Neural cell (in vitro differentiated cells): ENCODE measurements around the gene FBXO11.

Experiments used
- EP300 ChIP-seq: fragments of 450-650 bp; conservative IDR thresholded peaks from 2 replicates; pipeline ENCODE4 v1.6.1; 2014; ENCODE audit warnings: antibody characterized with exemption, mild to moderate bottlenecking, moderate library complexity; ENCODE audit not compliant: poor library complexity, severe bottlenecking
- EZH2 ChIP-seq: fragments of 200-600, 300-800 bp; shearing (Covaris generic), sonication (generic); IDR thresholded peaks from 2 replicates; pipeline ENCODE4 v1.6.1; 2014; ENCODE audit warnings: antibody characterized with exemption, low read length, borderline replicate concordance, mild to moderate bottlenecking; ENCODE audit not compliant: insufficient read depth, poor library complexity, severe bottlenecking
- MXI1 ChIP-seq: fragments of 450-650 bp; conservative IDR thresholded peaks from 2 replicates; pipeline ENCODE4 v1.6.1; 2014; ENCODE audit warnings: antibody characterized with exemption, mild to moderate bottlenecking; ENCODE audit not compliant: poor library complexity, severe bottlenecking
- POLR2AphosphoS5 ChIP-seq: IDR thresholded peaks from 2 replicates; pipeline ENCODE4 v1.6.1; 2012
- RAD21 ChIP-seq: fragments of 450-650 bp; conservative IDR thresholded peaks from 2 replicates; pipeline ENCODE4 v1.6.1; 2014; ENCODE audit warnings: antibody characterized with exemption, mild to moderate bottlenecking, moderate library complexity
- SMC3 ChIP-seq: fragments of 450-650 bp; conservative IDR thresholded peaks from 2 replicates; pipeline ENCODE4 v1.6.1; 2014; ENCODE audit warnings: antibody characterized with exemption, mild to moderate bottlenecking, moderate library complexity; ENCODE audit not compliant: poor library complexity
- TAF1 ChIP-seq: IDR thresholded peaks from 2 replicates; pipeline ENCODE4 v1.6.1; 2012; ENCODE audit warnings: low read depth
- TF ChIP-seq, protein P1 (sequence below): fragments of 450-650 bp; IDR thresholded peaks from 2 replicates; pipeline ENCODE4 v1.5.1; 2014; ENCODE audit warnings: antibody characterized with exemption, mild to moderate bottlenecking, moderate library complexity; ENCODE audit not compliant: poor library complexity, severe bottlenecking
- TF ChIP-seq, protein P2 (sequence below): IDR thresholded peaks from 2 replicates; pipeline ENCODE4 v1.6.1; 2012; ENCODE audit warnings: borderline replicate concordance

- TF ChIP-seq POLR2AphosphoS5 = no peak
- TF ChIP-seq, protein P1, sequence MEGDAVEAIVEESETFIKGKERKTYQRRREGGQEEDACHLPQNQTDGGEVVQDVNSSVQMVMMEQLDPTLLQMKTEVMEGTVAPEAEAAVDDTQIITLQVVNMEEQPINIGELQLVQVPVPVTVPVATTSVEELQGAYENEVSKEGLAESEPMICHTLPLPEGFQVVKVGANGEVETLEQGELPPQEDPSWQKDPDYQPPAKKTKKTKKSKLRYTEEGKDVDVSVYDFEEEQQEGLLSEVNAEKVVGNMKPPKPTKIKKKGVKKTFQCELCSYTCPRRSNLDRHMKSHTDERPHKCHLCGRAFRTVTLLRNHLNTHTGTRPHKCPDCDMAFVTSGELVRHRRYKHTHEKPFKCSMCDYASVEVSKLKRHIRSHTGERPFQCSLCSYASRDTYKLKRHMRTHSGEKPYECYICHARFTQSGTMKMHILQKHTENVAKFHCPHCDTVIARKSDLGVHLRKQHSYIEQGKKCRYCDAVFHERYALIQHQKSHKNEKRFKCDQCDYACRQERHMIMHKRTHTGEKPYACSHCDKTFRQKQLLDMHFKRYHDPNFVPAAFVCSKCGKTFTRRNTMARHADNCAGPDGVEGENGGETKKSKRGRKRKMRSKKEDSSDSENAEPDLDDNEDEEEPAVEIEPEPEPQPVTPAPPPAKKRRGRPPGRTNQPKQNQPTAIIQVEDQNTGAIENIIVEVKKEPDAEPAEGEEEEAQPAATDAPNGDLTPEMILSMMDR = no peak
- no peak for TF ChIP-seq TAF1
- TF ChIP-seq EZH2 = no peak
- TF ChIP-seq, protein P2, sequence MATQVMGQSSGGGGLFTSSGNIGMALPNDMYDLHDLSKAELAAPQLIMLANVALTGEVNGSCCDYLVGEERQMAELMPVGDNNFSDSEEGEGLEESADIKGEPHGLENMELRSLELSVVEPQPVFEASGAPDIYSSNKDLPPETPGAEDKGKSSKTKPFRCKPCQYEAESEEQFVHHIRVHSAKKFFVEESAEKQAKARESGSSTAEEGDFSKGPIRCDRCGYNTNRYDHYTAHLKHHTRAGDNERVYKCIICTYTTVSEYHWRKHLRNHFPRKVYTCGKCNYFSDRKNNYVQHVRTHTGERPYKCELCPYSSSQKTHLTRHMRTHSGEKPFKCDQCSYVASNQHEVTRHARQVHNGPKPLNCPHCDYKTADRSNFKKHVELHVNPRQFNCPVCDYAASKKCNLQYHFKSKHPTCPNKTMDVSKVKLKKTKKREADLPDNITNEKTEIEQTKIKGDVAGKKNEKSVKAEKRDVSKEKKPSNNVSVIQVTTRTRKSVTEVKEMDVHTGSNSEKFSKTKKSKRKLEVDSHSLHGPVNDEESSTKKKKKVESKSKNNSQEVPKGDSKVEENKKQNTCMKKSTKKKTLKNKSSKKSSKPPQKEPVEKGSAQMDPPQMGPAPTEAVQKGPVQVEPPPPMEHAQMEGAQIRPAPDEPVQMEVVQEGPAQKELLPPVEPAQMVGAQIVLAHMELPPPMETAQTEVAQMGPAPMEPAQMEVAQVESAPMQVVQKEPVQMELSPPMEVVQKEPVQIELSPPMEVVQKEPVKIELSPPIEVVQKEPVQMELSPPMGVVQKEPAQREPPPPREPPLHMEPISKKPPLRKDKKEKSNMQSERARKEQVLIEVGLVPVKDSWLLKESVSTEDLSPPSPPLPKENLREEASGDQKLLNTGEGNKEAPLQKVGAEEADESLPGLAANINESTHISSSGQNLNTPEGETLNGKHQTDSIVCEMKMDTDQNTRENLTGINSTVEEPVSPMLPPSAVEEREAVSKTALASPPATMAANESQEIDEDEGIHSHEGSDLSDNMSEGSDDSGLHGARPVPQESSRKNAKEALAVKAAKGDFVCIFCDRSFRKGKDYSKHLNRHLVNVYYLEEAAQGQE = no peak
- no peak for TF ChIP-seq SMC3
- TF ChIP-seq RAD21 = no peak
- no peak for TF ChIP-seq EP300
- no peak for TF ChIP-seq MXI1
These were observed 12.5 kb downstream of the FBXO11 start for GRCh38 chr2:47893771-47894170.
